Right lobe of liver (tissue), 6 donors: ENCODE data around the gene FAM163B. TPM values are rescaled to one million over a fixed set of nuclear protein-coding genes. Genes with fewer than 3 reads are reported as not detected.

ENCODE experiments used
- ATAC-seq, 4 donors: fragments of 200-7000 bp; cut with Tn5 transposase; one replicate each; pipeline ENCODE4 v1.9.1; 2020; ENCODE audit warnings: mild to moderate bottlenecking in 4 of 4, moderate library complexity in 4 of 4
- DNase-seq, 3 donors: peaks; one replicate each; pipeline ENCODE4 v3.0.0-alpha.2; 2020
- H3K27ac ChIP-seq, 3 donors: fragments of 200-600 bp; one replicate each; pipeline ENCODE4 v1.8.0; 2022
- H3K27me3 ChIP-seq, 2 donors: fragments of 200-600 bp; one replicate each; pipeline ENCODE4 v1.8.0; 2022
- H3K36me3 ChIP-seq, 4 donors: fragments of 200-600 bp; sonication (generic) in 1 of 4; one replicate each; pipeline versions ENCODE4 v1.5.1 to v1.8.0; 2017 to 2022; ENCODE audit warnings: control low read depth in 1 of 4
- H3K4me1 ChIP-seq, 4 donors: fragments of 200-600 bp; sonication (generic) in 1 of 4; one replicate each; pipeline versions ENCODE4 v1.5.1 to v1.8.0; 2017 to 2022; ENCODE audit warnings: control low read depth in 1 of 4
- H3K4me3 ChIP-seq, 3 donors: fragments of 200-600 bp; one replicate each; pipeline ENCODE4 v1.8.0; 2022
- H3K9me3 ChIP-seq, 4 donors: fragments of 200-600 bp; sonication (generic) in 1 of 4; one replicate each; pipeline versions ENCODE4 v1.5.1 to v1.8.0; 2017 to 2022; ENCODE audit warnings: control low read depth in 1 of 4
- CTCF ChIP-seq, 4 donors: fragments of 200-600 bp in 3 of 4; fragments of 450-650 bp in 1 of 4; IDR thresholded peaks; one replicate each; pipeline versions ENCODE4 v1.5.1 to v1.8.0; 2016 to 2022; ENCODE audit warnings: antibody characterized with exemption in 4 of 4, mild to moderate bottlenecking in 2 of 4
- POLR2A ChIP-seq: fragments of 450-650 bp; IDR thresholded peaks from one replicate; pipeline ENCODE4 v1.6.1; 2017; ENCODE audit warnings: antibody characterized with exemption, mild to moderate bottlenecking
- WGBS: methylation state at CpG from one replicate; pipeline ENCODE4 v1.1.6; 2018; ENCODE audit warnings: low coverage, low lambda C conversion rate; ENCODE audit not compliant: insufficient coverage; ENCODE audit errors: missing lambda C conversion rate; 5-methylcytosine and 5-hydroxymethylcytosine counted together
- intact Hi-C, 2 donors: fragments of 100-400 bp; cut with DNase I; formaldehyde crosslinking; loops; one replicate each; pipeline versions ENCODE4 v1.11.2 to v1.14.1; 2022
- long read RNA-seq: library from polyadenylated mRNA; unstranded; transcript quantifications from one replicate; pipeline ENCODE4 v2.0.0, GENCODE V29; 2019
- total RNA-seq, 6 experiments: library from RNA; depleted of rRNA in 2 of 6; stranded (reverse); fragments of >200 nt in 2 of 6; fragmentation: NEBNext Ultra II Directional in 3 of 6; extraction: Animal tissue kit (Norgen Biotek cat#: 25700) in 3 of 6; gene quantifications; one replicate each; pipeline versions ENCODE4 v1.1.0 to v1.2.4, GENCODE V29; 2016 to 2023
- donor health status: DM: no; HTN: yes; CAD: no.
- donor health status: DM: no; HTN: no; CAD: no.
- donor health status: DM: no; HTN: no; CAD: no.
- donor health status: DM: no; HTN: yes; CAD: no.
- donor health status: DM: no; HTN: yes; CAD: no.

Gene FAM163B
- 1 to 10 TPM; 1.6 to 5.8 (median 3.0) TPM for total RNA-seq
- long read RNA-seq = 0 reads

GRCh38 chr9:133609311-133610098 is at the start of gene FAM163B:
Gene FAM163B, minus strand, starts transcription at chr9:133609389. Its CDS starts 29,166 bp downstream, at chr9:133580223.
- WGBS = 19% methylated on average over 5 of the region's 61 CpGs
- intact Hi-C loops = no loop called here
- Histone ChIP-seq H3K4me1 (no peaks in the 10 kb centered on the region), H3K36me3 (no peaks in the 10 kb centered on the region), H3K4me3 (no peak within 1 kb of the TSS), H3K27ac (no peak within 1 kb of the TSS), H3K9me3 (no peaks in the 10 kb centered on the region), H3K27me3 (peaks cover 0 to 3% of the 10 kb centered on the region in 2 donors)
- peak; percentile 57 to 87 (median 64) for ATAC-seq
- TF ChIP-seq POLR2A (no peak), CTCF (IDR thresholded peaks at IDR 0.05) (no peak)
- peak in 1 of 3 donors; percentile 65 for DNase-seq

GRCh38 chr9:133657120-133657661 is 48.0 kb upstream of the FAM163B start:
- TF ChIP-seq POLR2A (no peak), CTCF (IDR thresholded peaks at IDR 0.05) (no peak)
- Histone ChIP-seq H3K36me3 (no peaks in the 10 kb centered on the region), H3K9me3 (no peaks in the 10 kb centered on the region), H3K27me3 (no peaks in the 10 kb centered on the region), H3K4me1 (peaks cover 0 to 34% (median 16%) of the 10 kb centered on the region in 4 donors), H3K27ac (no peak overlapping the region), H3K4me3 (no peak overlapping the region)
- peak in 2 of 4 donors; percentile 1 to 2 for ATAC-seq
- DNase-seq = no peak
- WGBS = 19% methylated on average over 5 of the region's 13 CpGs
- intact Hi-C loops = no loop called here

- Histone ChIP-seq H3K4me1 (peaks cover 0 to 34% (median 16%) of the 10 kb centered on the region in 4 donors), H3K36me3 (no peaks in the 10 kb centered on the region), H3K27me3 (no peaks in the 10 kb centered on the region), H3K27ac (no peak overlapping the region), H3K4me3 (no peak overlapping the region), H3K9me3 (no peaks in the 10 kb centered on the region)
- ATAC-seq (no peak), DNase-seq (no peak)
- 47% methylated on average over 17 of the region's 36 CpGs for WGBS
- intact Hi-C loops = no loop called here
- no peak for TF ChIP-seq POLR2A
- no peak for TF ChIP-seq CTCF (IDR thresholded peaks at IDR 0.05)
Observed at GRCh38 chr9:133656211-133657119, 47.3 kb upstream of the FAM163B start.

- Histone ChIP-seq H3K9me3 (no peaks in the 10 kb centered on the region), H3K4me1 (peaks cover 0 to 33% (median 15%) of the 10 kb centered on the region in 4 donors), H3K27me3 (no peaks in the 10 kb centered on the region), H3K27ac (no peak overlapping the region), H3K36me3 (no peaks in the 10 kb centered on the region), H3K4me3 (no peak overlapping the region)
- intact Hi-C loops = no loop called here
- DNase-seq (no peak), ATAC-seq (no peak)
- no peak for TF ChIP-seq CTCF (IDR thresholded peaks at IDR 0.05)
- no peak for TF ChIP-seq POLR2A
- 20% methylated on average over 1 of the region's 14 CpGs for WGBS
Observed at GRCh38 chr9:133655701-133656100, 46.5 kb upstream of the FAM163B start.
